PFSK-1 (cell line): Measurements from ENCODE around the gene SLX9.

ENCODE experiments used
- FOXP2 ChIP-seq: optimal IDR thresholded peaks from 2 replicates; pipeline ENCODE3; 2011; ENCODE audit warnings: borderline replicate concordance, control low read depth, inconsistent platforms; ENCODE audit not compliant: insufficient read depth; ENCODE audit errors: extremely low read length, extremely low read depth
- POLR2AphosphoS5 ChIP-seq: IDR thresholded peaks from 2 replicates; pipeline ENCODE4 v1.6.1; 2012; ENCODE audit warnings: low read depth, mild to moderate bottlenecking, control low read depth, low read length, moderate library complexity
- SIN3A ChIP-seq: IDR thresholded peaks from 2 replicates; pipeline ENCODE4 v1.6.1; 2012; ENCODE audit warnings: mild to moderate bottlenecking, low read length, moderate library complexity, borderline replicate concordance; ENCODE audit not compliant: insufficient read depth
- TAF1 ChIP-seq: IDR thresholded peaks from 2 replicates; pipeline ENCODE4 v1.6.1; 2012; ENCODE audit warnings: low read length, control low read depth, borderline replicate concordance; ENCODE audit not compliant: insufficient read depth
- TF ChIP-seq, protein P1 (sequence below), 2 experiments: IDR thresholded peaks; 2 replicates each; pipeline versions ENCODE4 v1.6.1 to v1.8.0; 2011 to 2012; ENCODE audit warnings: low read depth in 2 of 2, low read length in 2 of 2, control low read depth in 1 of 2, inconsistent platforms in 1 of 2, mild to moderate bottlenecking in 1 of 2, moderate library complexity in 1 of 2; ENCODE audit not compliant: insufficient read depth in 1 of 2

The SLX9 gene

DNA sequence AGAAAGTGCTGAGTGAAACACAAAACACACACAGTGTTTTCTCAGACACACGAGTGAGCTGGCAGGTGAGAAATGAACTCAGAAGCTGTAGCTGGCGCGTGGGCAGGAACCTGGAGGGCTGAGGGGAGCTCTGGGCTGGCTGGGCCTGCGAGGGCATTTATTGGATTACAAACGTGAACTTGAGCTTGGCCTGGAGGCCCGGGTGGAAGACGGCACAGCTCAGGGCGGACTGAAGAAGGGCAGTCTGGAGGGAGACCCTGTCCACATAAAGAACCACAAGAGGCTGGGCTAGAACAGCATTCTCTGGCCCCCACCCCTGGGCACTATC is 82.5 kb downstream of the SLX9 start:
- TF ChIP-seq, protein P1, sequence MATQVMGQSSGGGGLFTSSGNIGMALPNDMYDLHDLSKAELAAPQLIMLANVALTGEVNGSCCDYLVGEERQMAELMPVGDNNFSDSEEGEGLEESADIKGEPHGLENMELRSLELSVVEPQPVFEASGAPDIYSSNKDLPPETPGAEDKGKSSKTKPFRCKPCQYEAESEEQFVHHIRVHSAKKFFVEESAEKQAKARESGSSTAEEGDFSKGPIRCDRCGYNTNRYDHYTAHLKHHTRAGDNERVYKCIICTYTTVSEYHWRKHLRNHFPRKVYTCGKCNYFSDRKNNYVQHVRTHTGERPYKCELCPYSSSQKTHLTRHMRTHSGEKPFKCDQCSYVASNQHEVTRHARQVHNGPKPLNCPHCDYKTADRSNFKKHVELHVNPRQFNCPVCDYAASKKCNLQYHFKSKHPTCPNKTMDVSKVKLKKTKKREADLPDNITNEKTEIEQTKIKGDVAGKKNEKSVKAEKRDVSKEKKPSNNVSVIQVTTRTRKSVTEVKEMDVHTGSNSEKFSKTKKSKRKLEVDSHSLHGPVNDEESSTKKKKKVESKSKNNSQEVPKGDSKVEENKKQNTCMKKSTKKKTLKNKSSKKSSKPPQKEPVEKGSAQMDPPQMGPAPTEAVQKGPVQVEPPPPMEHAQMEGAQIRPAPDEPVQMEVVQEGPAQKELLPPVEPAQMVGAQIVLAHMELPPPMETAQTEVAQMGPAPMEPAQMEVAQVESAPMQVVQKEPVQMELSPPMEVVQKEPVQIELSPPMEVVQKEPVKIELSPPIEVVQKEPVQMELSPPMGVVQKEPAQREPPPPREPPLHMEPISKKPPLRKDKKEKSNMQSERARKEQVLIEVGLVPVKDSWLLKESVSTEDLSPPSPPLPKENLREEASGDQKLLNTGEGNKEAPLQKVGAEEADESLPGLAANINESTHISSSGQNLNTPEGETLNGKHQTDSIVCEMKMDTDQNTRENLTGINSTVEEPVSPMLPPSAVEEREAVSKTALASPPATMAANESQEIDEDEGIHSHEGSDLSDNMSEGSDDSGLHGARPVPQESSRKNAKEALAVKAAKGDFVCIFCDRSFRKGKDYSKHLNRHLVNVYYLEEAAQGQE (IDR thresholded peaks at IDR 0.05; ENCODE audit: insufficient read depth in 1 of 2, low read depth in 2 of 2, low read length in 2 of 2), result no peak
- no peak for TF ChIP-seq SIN3A
- no peak for TF ChIP-seq POLR2AphosphoS5
- no peak for TF ChIP-seq TAF1
- TF ChIP-seq FOXP2, result no peak

DNA sequence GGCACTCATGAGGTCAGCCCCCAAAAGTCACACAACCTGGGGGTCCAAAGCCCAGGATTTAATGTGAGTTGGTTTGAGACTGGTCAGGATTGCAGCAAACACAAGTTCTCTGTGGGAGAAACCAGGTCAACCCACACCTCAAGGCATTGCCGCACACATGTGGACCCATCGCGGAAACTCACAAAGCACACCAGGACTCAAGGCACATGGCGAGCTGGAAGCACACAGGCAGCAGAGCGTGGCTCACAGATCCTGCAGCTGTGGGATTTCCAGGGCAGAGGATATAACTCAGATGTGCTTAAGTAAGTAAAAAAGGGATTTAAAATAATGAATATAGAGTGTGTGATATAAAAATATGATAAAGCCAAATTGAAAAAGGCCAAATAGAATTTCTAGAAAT is 82.9 kb downstream of the SLX9 start:
- TF ChIP-seq TAF1, result no peak
- TF ChIP-seq, protein P1 (IDR thresholded peaks at IDR 0.05; ENCODE audit: insufficient read depth in 1 of 2, low read depth in 2 of 2, low read length in 2 of 2), result no peak
- TF ChIP-seq SIN3A, result no peak
- TF ChIP-seq FOXP2, result no peak
- no peak for TF ChIP-seq POLR2AphosphoS5

DNA sequence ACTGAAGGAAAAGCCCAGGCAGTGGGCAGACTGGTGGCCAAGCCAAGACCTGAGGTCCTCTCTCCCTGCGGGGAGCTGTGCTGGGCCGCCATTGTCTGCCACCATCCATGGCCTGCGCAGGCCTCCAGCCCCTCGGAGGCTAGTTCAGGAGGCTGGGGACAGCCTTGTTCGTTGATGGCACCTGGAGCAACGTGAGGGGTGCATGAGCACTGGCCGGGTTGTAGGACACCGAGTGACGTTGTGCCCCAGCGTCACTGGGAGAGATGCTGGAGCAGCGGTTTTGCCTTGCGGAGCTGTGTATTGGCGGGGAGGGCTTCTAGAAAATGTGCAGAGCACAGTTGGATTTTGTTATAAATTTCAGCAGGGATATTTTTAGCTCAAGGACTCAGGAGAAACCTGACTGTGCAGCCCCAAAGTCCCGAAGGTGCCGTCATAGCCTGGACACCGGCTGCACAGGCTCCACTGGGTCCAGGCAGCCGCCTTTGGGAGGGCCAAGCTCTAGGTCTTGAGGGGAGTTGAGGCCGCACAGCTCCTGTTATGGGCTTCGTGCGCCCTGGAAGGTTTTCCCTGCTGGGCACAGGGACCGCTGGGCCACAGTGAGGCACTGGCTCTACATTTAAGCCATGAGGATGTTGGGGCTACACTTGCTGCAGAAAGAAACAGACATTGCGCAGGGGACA is 86.4 kb downstream of the SLX9 start:
- TF ChIP-seq SIN3A, result no peak
- TF ChIP-seq, protein P1 (IDR thresholded peaks at IDR 0.05; ENCODE audit: insufficient read depth in 1 of 2, low read depth in 2 of 2, low read length in 2 of 2), result no peak
- no peak for TF ChIP-seq POLR2AphosphoS5
- TF ChIP-seq FOXP2, result no peak
- no peak for TF ChIP-seq TAF1
